ENCODE measurements around the gene GJC2. TPM values are rescaled to one million over a fixed set of nuclear protein-coding genes. Genes with fewer than 3 reads are reported as not detected.

GJC2 gene
- total and polyA plus RNA-seq, 4 donors: 0.10 to 0.79 (median 0.25) TPM; not detected in 1

GRCh38 chr1:228190778-228191177 lies 41.0 kb downstream of the GJC2 start:
- no peak for DNase-seq (ENCODE audit: low spot score)
- Histone ChIP-seq H3K9me3 (ENCODE audit: control insufficient read depth in 4 of 4, low read length in 3 of 4) (peaks cover 0 to 3% (median 0%) of the 10 kb centered on the region in 4 donors), H3K27ac (ENCODE audit: low read depth in 1 of 2, low read length in 2 of 2) (no peak overlapping the region), H3K36me3 (ENCODE audit: control insufficient read depth in 4 of 4, insufficient read depth in 3 of 4, low read depth in 1 of 4, low read length in 3 of 4) (no peaks in the 10 kb centered on the region), H3K4me1 (ENCODE audit: control insufficient read depth in 4 of 4, insufficient read depth in 4 of 4, low read length in 3 of 4) (no peaks in the 10 kb centered on the region), H3K4me3 (ENCODE audit: low read depth in 1 of 3, low read length in 3 of 3) (no peak overlapping the region), H3K9ac (ENCODE audit: low read depth in 1 of 2, low read length in 2 of 2) (no peak overlapping the region), H3K27me3 (ENCODE audit: control insufficient read depth in 4 of 4, insufficient read depth in 4 of 4, low read length in 3 of 4) (no peaks in the 10 kb centered on the region)
- WGBS: 95% methylated on average over 5 of the region's 5 CpGs
- TF ChIP-seq GABPA (IDR thresholded peaks at IDR 0.05 in 1 of 2, conservative IDR thresholded peaks at IDR 0.05 in 1 of 2): no peak
- TF ChIP-seq RXRA (IDR thresholded peaks at IDR 0.05): no peak
- TF ChIP-seq HNF4G (IDR thresholded peaks at IDR 0.05): no peak
- no peak for TF ChIP-seq RAD21 (IDR thresholded peaks at IDR 0.05)
- TF ChIP-seq FOXA1 (IDR thresholded peaks at IDR 0.05): no peak
- no peak for TF ChIP-seq SP1 (IDR thresholded peaks at IDR 0.05)
- no peak for TF ChIP-seq MAX (IDR thresholded peaks at IDR 0.05)
- TF ChIP-seq, protein P1, sequence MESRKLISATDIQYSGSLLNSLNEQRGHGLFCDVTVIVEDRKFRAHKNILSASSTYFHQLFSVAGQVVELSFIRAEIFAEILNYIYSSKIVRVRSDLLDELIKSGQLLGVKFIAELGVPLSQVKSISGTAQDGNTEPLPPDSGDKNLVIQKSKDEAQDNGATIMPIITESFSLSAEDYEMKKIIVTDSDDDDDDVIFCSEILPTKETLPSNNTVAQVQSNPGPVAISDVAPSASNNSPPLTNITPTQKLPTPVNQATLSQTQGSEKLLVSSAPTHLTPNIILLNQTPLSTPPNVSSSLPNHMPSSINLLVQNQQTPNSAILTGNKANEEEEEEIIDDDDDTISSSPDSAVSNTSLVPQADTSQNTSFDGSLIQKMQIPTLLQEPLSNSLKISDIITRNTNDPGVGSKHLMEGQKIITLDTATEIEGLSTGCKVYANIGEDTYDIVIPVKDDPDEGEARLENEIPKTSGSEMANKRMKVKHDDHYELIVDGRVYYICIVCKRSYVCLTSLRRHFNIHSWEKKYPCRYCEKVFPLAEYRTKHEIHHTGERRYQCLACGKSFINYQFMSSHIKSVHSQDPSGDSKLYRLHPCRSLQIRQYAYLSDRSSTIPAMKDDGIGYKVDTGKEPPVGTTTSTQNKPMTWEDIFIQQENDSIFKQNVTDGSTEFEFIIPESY (IDR thresholded peaks at IDR 0.05): no peak
- TF ChIP-seq HNF4A (conservative IDR thresholded peaks at IDR 0.05): no peak

- no peaks in the 10 kb centered on the region for H3K4me1 ChIP-seq (ENCODE audit: control insufficient read depth in 4 of 4, insufficient read depth in 4 of 4, low read length in 3 of 4)
- 81% methylated on average over 3 of the region's 3 CpGs for WGBS
- no peaks in the 10 kb centered on the region for H3K27me3 ChIP-seq (ENCODE audit: control insufficient read depth in 4 of 4, insufficient read depth in 4 of 4, low read length in 3 of 4)
- no peak for TF ChIP-seq MAX (IDR thresholded peaks at IDR 0.05)
- TF ChIP-seq GABPA (IDR thresholded peaks at IDR 0.05 in 1 of 2, conservative IDR thresholded peaks at IDR 0.05 in 1 of 2): no peak
- TF ChIP-seq SP1 (IDR thresholded peaks at IDR 0.05): no peak
- TF ChIP-seq FOXA2 (IDR thresholded peaks at IDR 0.05): no peak
- no peak for DNase-seq (ENCODE audit: low spot score)
- no peak overlapping the region for H3K4me3 ChIP-seq (ENCODE audit: low read depth in 1 of 3, low read length in 3 of 3)
- H3K36me3 ChIP-seq (ENCODE audit: control insufficient read depth in 4 of 4, insufficient read depth in 3 of 4, low read depth in 1 of 4, low read length in 3 of 4): no peaks in the 10 kb centered on the region
- peaks cover 1 to 9% (median 5%) of the 10 kb centered on the region in 4 donors for H3K9me3 ChIP-seq (ENCODE audit: control insufficient read depth in 4 of 4, low read length in 3 of 4)
- no peak overlapping the region for H3K27ac ChIP-seq (ENCODE audit: low read depth in 1 of 2, low read length in 2 of 2)
- no peak overlapping the region for H3K9ac ChIP-seq (ENCODE audit: low read depth in 1 of 2, low read length in 2 of 2)
Measured at GRCh38 chr1:228194436-228194835, 44.7 kb downstream of the GJC2 start.

DNA sequence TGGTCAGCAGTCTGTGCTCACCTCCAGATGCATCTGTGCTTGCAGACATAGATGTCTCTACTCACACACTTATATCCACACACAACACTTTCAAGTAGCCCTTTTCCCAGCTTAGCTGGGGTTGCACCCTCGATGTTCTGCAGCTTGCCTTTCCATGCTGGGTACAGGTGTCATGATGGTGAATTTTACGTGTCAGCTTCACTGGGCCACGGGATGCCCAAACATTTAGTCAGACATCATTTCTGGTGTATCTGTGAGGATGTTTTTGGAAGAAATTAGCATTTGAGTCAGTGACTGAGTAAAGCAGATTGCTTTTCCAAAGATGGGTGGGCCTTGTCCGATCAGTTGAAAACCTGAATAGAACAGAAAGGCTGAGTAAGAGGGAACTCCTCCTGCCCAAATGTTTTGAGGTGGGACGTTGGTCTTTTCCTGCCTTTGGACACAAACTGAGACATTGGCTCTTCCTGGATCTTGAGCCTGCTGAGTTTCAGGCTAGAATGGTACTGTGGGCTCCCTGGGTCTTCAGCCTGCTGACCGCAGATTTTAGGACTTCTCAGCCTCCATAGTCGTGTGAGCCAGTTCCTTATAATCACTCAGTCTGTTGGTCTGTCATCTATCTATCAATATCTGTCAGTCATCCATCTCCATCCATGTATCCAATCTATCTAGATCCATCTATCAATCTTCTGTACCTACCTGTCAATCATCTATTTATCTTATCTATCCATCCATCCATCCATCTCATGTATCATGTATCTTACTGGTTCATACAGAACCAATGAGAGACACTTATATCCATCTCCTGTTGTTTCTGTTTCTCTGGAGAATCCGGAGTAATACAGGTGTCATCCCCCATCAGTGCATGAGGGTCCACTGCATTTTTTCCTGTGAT lies 45.4 kb downstream of the GJC2 start:
- no peaks in the 10 kb centered on the region for H3K27me3 ChIP-seq (ENCODE audit: control insufficient read depth in 4 of 4, insufficient read depth in 4 of 4, low read length in 3 of 4)
- peaks cover 1 to 11% (median 8%) of the 10 kb centered on the region in 4 donors for H3K9me3 ChIP-seq (ENCODE audit: control insufficient read depth in 4 of 4, low read length in 3 of 4)
- H3K27ac ChIP-seq (ENCODE audit: low read depth in 1 of 2, low read length in 2 of 2): no peak overlapping the region
- H3K4me3 ChIP-seq (ENCODE audit: low read depth in 1 of 3, low read length in 3 of 3): no peak overlapping the region
- H3K36me3 ChIP-seq (ENCODE audit: control insufficient read depth in 4 of 4, insufficient read depth in 3 of 4, low read depth in 1 of 4, low read length in 3 of 4): no peaks in the 10 kb centered on the region
- H3K9ac ChIP-seq (ENCODE audit: low read depth in 1 of 2, low read length in 2 of 2): no peak overlapping the region
- H3K4me1 ChIP-seq (ENCODE audit: control insufficient read depth in 4 of 4, insufficient read depth in 4 of 4, low read length in 3 of 4): no peaks in the 10 kb centered on the region
- 92% methylated on average over 8 of the region's 8 CpGs for WGBS
- no peak for DNase-seq (ENCODE audit: low spot score)
- TF ChIP-seq TAF1 (conservative IDR thresholded peaks at IDR 0.05): no peak
- no peak for TF ChIP-seq SP1 (IDR thresholded peaks at IDR 0.05)
- no peak for TF ChIP-seq JUND (IDR thresholded peaks at IDR 0.05)
